Liver (tissue), 9 donors: Measurements from ENCODE around the gene GTPBP1. TPM values are rescaled to one million over a fixed set of nuclear protein-coding genes. Genes with fewer than 3 reads are reported as not detected.

Experiments
- DNase-seq: peaks from one replicate; pipeline ENCODE4 v3.0.0-alpha.2; 2017; ENCODE audit warnings: low spot score
- H3K27ac ChIP-seq, 2 donors: one replicate each; pipeline ENCODE4 v1.7.0; 2013; ENCODE audit warnings: inconsistent platforms in 2 of 2, low read length in 2 of 2, control low read depth in 1 of 2, low read depth in 1 of 2, mild to moderate bottlenecking in 1 of 2
- H3K27me3 ChIP-seq, 4 donors: one replicate each; pipeline versions ENCODE4 v1.6.1 to v1.7.0; 2013; ENCODE audit warnings: low read length in 3 of 4, inconsistent platforms in 1 of 4, mild to moderate bottlenecking in 1 of 4, moderate library complexity in 1 of 4; ENCODE audit not compliant: control insufficient read depth in 4 of 4, insufficient read depth in 4 of 4
- H3K36me3 ChIP-seq, 4 donors: one replicate each; pipeline versions ENCODE4 v1.6.1 to v1.7.0; 2013; ENCODE audit warnings: low read length in 3 of 4, mild to moderate bottlenecking in 3 of 4, low read depth in 1 of 4, moderate library complexity in 1 of 4; ENCODE audit not compliant: control insufficient read depth in 4 of 4, insufficient read depth in 3 of 4
- H3K4me1 ChIP-seq, 4 donors: one replicate each; pipeline versions ENCODE4 v1.6.1 to v1.7.0; 2013; ENCODE audit warnings: low read length in 3 of 4, mild to moderate bottlenecking in 3 of 4, moderate library complexity in 1 of 4; ENCODE audit not compliant: control insufficient read depth in 4 of 4, insufficient read depth in 4 of 4
- H3K4me3 ChIP-seq, 3 donors: one replicate each; pipeline versions ENCODE4 v1.6.1 to v1.7.0; 2013; ENCODE audit warnings: low read length in 3 of 3, control low read depth in 1 of 3, low read depth in 1 of 3, mild to moderate bottlenecking in 1 of 3
- H3K9ac ChIP-seq, 2 donors: one replicate each; pipeline ENCODE4 v1.7.0; 2013; ENCODE audit warnings: low read length in 2 of 2, mild to moderate bottlenecking in 2 of 2, moderate library complexity in 2 of 2, control low read depth in 1 of 2, low read depth in 1 of 2
- H3K9me3 ChIP-seq, 4 donors: one replicate each; pipeline versions ENCODE4 v1.6.1 to v1.7.0; 2013; ENCODE audit warnings: low read length in 3 of 4; ENCODE audit not compliant: control insufficient read depth in 4 of 4
- ATF3 ChIP-seq: IDR thresholded peaks from 2 replicates; pipeline ENCODE4 v1.6.1; 2016; ENCODE audit warnings: antibody characterized with exemption
- EGR1 ChIP-seq, 2 donors: IDR thresholded peaks; 2 replicates each; pipeline ENCODE4 v1.6.1; 2016 to 2018; ENCODE audit warnings: antibody characterized with exemption in 2 of 2, low read depth in 2 of 2
- FOXA1 ChIP-seq: IDR thresholded peaks from 2 replicates; pipeline ENCODE4 v1.6.1; 2016; ENCODE audit warnings: antibody characterized with exemption
- GABPA ChIP-seq, 2 donors: IDR thresholded peaks in 1 of 2; conservative IDR thresholded peaks in 1 of 2; 2 replicates each; pipeline ENCODE4 v1.6.1; 2016; ENCODE audit warnings: antibody characterized with exemption in 2 of 2, mild to moderate bottlenecking in 1 of 2, moderate library complexity in 1 of 2
- HNF4A ChIP-seq, 2 donors: conservative IDR thresholded peaks; 2 replicates each; pipeline ENCODE4 v1.6.1; 2016; ENCODE audit warnings: antibody characterized with exemption in 2 of 2, mild to moderate bottlenecking in 2 of 2
- HNF4G ChIP-seq: IDR thresholded peaks from 2 replicates; pipeline ENCODE4 v1.6.1; 2016; ENCODE audit warnings: antibody characterized with exemption
- JUND ChIP-seq, 2 donors: IDR thresholded peaks; 2 replicates each; pipeline ENCODE4 v1.6.1; 2016; ENCODE audit warnings: antibody characterized with exemption in 2 of 2
- MAX ChIP-seq: IDR thresholded peaks from 2 replicates; pipeline ENCODE4 v1.6.1; 2016; ENCODE audit warnings: antibody characterized with exemption
- NR2F2 ChIP-seq: IDR thresholded peaks from 2 replicates; pipeline ENCODE4 v1.6.1; 2016; ENCODE audit warnings: antibody characterized with exemption
- TAF1 ChIP-seq: conservative IDR thresholded peaks from 2 replicates; pipeline ENCODE4 v1.6.1; 2016; ENCODE audit warnings: antibody characterized with exemption, mild to moderate bottlenecking
- YY1 ChIP-seq: IDR thresholded peaks from 2 replicates; pipeline ENCODE4 v1.6.1; 2016; ENCODE audit warnings: antibody characterized with exemption, mild to moderate bottlenecking
- ZBTB33 ChIP-seq: IDR thresholded peaks from 2 replicates; pipeline ENCODE4 v1.6.1; 2016; ENCODE audit warnings: antibody characterized with exemption
- WGBS: extraction: QIAGEN DNeasy Blood & Tissue Kit; methylation state at CpG from one replicate; pipeline ENCODE4 v1.1.7; 2013; 5-methylcytosine and 5-hydroxymethylcytosine counted together
- polyA plus RNA-seq, 2 donors: library from polyadenylated mRNA; stranded (reverse) in 1 of 2; unstranded in 1 of 2; fragments of 200-250 nt in 1 of 2; fragments of >200 nt in 1 of 2; fragmentation: Nextera tagmentation in 1 of 2; extraction: Ambion mirVana in 1 of 2; gene quantifications; one replicate each; pipeline versions ENCODE4 v1.2.1 to v1.2.3, GENCODE V29; 2013 to 2015
- total RNA-seq, 2 donors: library from RNA; depleted of rRNA; stranded (reverse); fragments of >200 nt; gene quantifications; one replicate each; pipeline ENCODE4 v1.2.3, GENCODE V29; 2014
- TF ChIP-seq, protein P1 (sequence below): IDR thresholded peaks from 2 replicates; pipeline ENCODE4 v1.6.1; 2016; ENCODE audit warnings: antibody characterized with exemption, mild to moderate bottlenecking
- donor health status: healthy.
- donor health status: healthy.
- donor health status: healthy.
- donor health status: healthy.
- donor health status: healthy.

Gene GTPBP1
- total and polyA plus RNA-seq, 4 donors, result 5.3 to 56.3 (median 16.1) TPM

DNA sequence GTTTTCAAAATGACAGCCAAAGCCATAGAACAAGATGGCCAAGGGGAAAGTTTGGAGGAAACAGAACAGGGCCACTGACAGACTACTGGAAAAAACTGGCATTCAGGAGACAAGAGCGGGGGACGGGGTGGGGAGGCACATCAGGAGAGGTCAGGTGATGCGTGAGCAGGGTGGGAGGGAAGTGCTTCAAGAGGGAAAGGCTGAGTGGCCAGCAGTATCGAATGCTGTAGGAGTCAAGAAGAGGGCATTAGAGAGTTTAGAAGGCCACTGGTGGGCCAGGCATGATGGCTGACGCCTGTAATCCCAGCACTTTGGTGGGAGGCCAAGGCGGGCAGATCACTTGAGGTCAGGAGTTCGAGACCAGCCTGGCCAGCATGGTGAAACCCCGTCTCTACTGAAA, 8.2 kb downstream of the GTPBP1 start:
- no peaks in the 10 kb centered on the region for H3K9me3 ChIP-seq
- no peak overlapping the region for H3K27ac ChIP-seq
- no peaks in the 10 kb centered on the region for H3K4me1 ChIP-seq
- 95% methylated on average over 8 of the region's 8 CpGs for WGBS
- H3K9ac ChIP-seq, result no peak overlapping the region
- no peak overlapping the region for H3K4me3 ChIP-seq
- H3K27me3 ChIP-seq, result no peaks in the 10 kb centered on the region
- TF ChIP-seq GABPA (IDR thresholded peaks at IDR 0.05 in 1 of 2, conservative IDR thresholded peaks at IDR 0.05 in 1 of 2), result no peak
- TF ChIP-seq HNF4G, result no peak
- no peak for TF ChIP-seq EGR1 (IDR thresholded peaks at IDR 0.05; ENCODE audit: low read depth in 2 of 2)
- TF ChIP-seq HNF4A (conservative IDR thresholded peaks at IDR 0.05), result no peak
- no peak for TF ChIP-seq ZBTB33
- no peak for TF ChIP-seq NR2F2
- TF ChIP-seq TAF1, result no peak
- TF ChIP-seq, protein P1, sequence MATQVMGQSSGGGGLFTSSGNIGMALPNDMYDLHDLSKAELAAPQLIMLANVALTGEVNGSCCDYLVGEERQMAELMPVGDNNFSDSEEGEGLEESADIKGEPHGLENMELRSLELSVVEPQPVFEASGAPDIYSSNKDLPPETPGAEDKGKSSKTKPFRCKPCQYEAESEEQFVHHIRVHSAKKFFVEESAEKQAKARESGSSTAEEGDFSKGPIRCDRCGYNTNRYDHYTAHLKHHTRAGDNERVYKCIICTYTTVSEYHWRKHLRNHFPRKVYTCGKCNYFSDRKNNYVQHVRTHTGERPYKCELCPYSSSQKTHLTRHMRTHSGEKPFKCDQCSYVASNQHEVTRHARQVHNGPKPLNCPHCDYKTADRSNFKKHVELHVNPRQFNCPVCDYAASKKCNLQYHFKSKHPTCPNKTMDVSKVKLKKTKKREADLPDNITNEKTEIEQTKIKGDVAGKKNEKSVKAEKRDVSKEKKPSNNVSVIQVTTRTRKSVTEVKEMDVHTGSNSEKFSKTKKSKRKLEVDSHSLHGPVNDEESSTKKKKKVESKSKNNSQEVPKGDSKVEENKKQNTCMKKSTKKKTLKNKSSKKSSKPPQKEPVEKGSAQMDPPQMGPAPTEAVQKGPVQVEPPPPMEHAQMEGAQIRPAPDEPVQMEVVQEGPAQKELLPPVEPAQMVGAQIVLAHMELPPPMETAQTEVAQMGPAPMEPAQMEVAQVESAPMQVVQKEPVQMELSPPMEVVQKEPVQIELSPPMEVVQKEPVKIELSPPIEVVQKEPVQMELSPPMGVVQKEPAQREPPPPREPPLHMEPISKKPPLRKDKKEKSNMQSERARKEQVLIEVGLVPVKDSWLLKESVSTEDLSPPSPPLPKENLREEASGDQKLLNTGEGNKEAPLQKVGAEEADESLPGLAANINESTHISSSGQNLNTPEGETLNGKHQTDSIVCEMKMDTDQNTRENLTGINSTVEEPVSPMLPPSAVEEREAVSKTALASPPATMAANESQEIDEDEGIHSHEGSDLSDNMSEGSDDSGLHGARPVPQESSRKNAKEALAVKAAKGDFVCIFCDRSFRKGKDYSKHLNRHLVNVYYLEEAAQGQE, result no peak
- TF ChIP-seq YY1, result no peak
- TF ChIP-seq FOXA1, result no peak
- no peak for TF ChIP-seq MAX
- TF ChIP-seq JUND (IDR thresholded peaks at IDR 0.05), result no peak
- no peak for TF ChIP-seq ATF3
- DNase-seq, result no peak
- peaks cover 6 to 32% (median 19%) of the 10 kb centered on the region in 4 donors for H3K36me3 ChIP-seq

GRCh38 chr22:38715176-38715764, 9.5 kb downstream of the GTPBP1 start:
- Histone ChIP-seq H3K27me3 (no peaks in the 10 kb centered on the region), H3K36me3 (peaks cover 6 to 30% (median 16%) of the 10 kb centered on the region in 4 donors), H3K9me3 (no peaks in the 10 kb centered on the region), H3K9ac (no peak overlapping the region), H3K27ac (no peak overlapping the region), H3K4me1 (no peaks in the 10 kb centered on the region), H3K4me3 (no peak overlapping the region)
- DNase-seq, result no peak
- no peak for TF ChIP-seq MAX
- 86% methylated on average over 9 of the region's 9 CpGs for WGBS
